ENCODE measurements around the gene CSPG4.
"Not testable (repeated sequence)": the region's sequence is repeated elsewhere in the genome, so short reads cannot be mapped to it uniquely, and the experiment has no call there.

CSPG4 gene

DNA sequence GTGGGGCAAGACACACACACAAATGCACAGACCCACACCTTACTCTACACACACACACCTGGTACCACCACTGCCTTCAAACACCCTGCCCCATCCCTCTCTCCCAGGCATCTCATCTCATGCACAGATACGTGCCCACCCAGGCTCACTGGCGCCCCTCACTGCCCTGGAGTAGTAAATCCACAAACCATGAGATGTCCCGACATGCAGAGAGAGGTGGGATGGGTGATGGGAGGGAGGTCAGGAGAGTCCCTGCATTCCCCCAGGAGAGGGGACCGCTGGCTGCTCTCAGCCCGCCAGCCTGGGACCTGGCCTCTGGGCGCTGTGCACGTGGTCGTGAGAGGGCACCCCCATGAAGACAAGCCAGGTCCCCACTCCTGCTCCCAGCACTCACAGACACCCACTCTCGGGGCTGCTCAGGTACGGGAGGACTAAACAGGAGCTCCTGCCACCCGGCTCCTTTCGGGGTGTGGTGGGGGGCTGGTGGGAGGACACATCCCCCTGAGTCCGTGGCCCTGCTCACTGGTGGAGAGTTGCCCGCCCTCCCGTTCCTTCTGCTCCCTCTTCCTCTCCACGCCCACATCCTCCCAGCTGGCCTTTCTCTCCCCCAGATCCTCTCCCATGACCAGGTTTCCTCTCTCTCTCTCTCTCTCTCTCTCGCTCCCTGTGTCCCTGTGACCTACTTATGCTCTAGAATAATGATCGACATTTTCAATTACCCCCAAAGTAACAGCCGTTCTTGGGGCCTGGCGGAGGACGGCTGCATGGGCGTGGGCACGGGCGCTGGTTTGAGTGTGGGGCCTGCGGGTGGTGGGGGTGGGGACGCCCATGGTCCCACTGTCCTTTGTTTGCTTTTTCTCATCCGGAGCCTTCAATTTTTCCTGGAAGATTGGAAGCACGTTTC is 18.9 kb upstream of the CSPG4 start:
- peak overlapping the region in 1 of 2 donors; percentile 48 for H3K27ac ChIP-seq (ENCODE audit: low read depth in 2 of 2, low read length in 2 of 2)
- no peak overlapping the region for H3K9ac ChIP-seq (ENCODE audit: low read depth in 1 of 2, low read length in 2 of 2)
- H3K27me3 ChIP-seq (ENCODE audit: control insufficient read depth in 2 of 2, insufficient read depth in 2 of 2, low read length in 2 of 2): no peaks in the 10 kb centered on the region
- no peaks in the 10 kb centered on the region for H3K9me3 ChIP-seq (ENCODE audit: control insufficient read depth in 2 of 2, low read length in 2 of 2)
- no peak overlapping the region for H3K4me3 ChIP-seq (ENCODE audit: low read length in 2 of 2)
- no peaks in the 10 kb centered on the region for H3K36me3 ChIP-seq (ENCODE audit: control insufficient read depth in 2 of 2, insufficient read depth in 2 of 2, low read length in 2 of 2)
- H3K4me1 ChIP-seq (ENCODE audit: control insufficient read depth in 2 of 2, insufficient read depth in 2 of 2, low read length in 2 of 2): peaks cover 2% of the 10 kb centered on the region in 2 donors

DNA sequence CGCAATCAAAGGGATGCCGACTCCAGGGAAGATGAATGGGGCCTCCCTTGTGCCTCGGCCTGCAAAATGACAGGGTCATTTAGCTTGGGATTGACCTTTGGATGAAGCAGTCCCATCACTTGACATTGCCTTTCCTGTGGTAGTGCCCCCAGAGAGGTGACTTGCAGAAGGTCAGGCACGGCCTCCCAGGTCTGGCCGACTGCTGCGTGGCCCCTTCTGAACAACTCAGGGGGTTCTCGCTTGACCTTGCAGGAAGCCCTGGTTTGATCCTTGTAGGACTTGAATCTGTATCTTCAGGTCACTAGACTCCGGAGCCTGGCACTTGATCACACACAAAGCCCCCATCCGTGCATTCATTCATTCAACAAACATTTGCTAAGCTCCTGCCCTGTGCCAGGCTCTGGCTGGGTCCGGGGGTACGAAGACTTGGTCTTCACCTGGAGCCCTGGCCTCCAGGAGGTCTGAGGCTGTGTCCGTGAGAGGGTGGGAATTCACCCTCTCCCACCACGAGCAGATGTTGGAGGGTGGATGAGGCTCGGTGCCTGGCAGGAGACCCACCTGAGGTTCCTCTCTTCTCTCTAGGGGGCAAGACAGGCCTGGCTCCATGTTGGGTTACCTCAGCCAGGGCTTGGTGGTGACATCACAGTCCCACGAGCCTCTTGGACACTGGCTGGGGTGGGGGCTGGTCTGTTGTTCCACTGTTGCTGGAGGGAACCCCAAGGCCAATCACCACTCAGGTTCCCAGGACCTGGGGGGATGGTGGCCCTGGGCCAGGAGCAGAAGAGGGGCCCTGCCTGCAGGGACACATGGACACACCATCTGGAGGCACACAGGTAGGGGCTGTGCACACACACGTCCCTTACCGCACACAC is 18.0 kb upstream of the CSPG4 start:
- H3K9ac ChIP-seq (ENCODE audit: low read depth in 1 of 2, low read length in 2 of 2): not testable (repeated sequence)

DNA sequence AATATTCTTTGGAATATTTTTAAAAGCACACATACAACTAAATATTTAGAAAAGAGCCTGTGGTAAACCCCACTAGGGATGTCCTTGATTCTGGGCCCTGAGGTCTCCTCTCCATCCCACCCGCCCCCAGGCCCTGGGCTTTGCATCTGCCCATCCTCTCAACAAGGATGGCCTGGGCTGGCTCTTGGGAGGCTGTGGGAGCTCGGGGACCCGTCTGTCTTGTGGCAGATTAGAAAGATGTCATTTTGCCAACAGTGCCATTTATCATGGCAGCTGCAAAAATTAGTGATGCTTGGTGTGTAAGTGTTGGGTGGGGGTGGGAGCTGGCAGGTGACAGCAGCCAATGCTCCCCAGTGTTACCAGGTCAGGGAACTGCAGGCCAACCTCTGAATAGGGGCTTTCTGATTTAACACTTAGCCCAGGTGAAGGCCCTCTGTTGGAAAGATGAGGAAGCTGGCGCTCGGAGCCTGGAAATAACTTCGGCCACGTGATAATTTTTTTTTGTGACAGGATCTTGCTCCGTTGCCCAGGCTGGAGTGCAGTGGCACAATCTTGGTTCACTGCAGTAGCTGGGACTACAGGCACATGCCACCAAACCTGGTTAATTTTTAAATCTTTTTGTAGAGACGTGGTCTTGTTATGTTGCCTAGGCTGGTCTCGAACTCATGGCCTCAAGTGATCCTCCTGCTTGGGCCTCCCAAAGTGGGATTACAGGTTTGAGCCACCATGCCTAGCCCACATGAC is 16.9 kb upstream of the CSPG4 start:
- H3K9ac ChIP-seq (ENCODE audit: low read depth in 1 of 2, low read length in 2 of 2): no peak overlapping the region
- H3K27me3 ChIP-seq (ENCODE audit: control insufficient read depth in 2 of 2, insufficient read depth in 2 of 2, low read length in 2 of 2): no peaks in the 10 kb centered on the region
- no peak overlapping the region for H3K4me3 ChIP-seq (ENCODE audit: low read length in 2 of 2)
- no peak overlapping the region for H3K27ac ChIP-seq (ENCODE audit: low read depth in 2 of 2, low read length in 2 of 2)
- H3K36me3 ChIP-seq (ENCODE audit: control insufficient read depth in 2 of 2, insufficient read depth in 2 of 2, low read length in 2 of 2): no peaks in the 10 kb centered on the region
- H3K9me3 ChIP-seq (ENCODE audit: control insufficient read depth in 2 of 2, low read length in 2 of 2): no peaks in the 10 kb centered on the region
- H3K4me1 ChIP-seq (ENCODE audit: control insufficient read depth in 2 of 2, insufficient read depth in 2 of 2, low read length in 2 of 2): peaks cover 2% of the 10 kb centered on the region in 2 donors

More for the DNA sequence above, 18.0 kb upstream of the CSPG4 start:
- not testable (repeated sequence) for H3K27ac ChIP-seq (ENCODE audit: low read depth in 2 of 2, low read length in 2 of 2); H3K4me3 ChIP-seq (ENCODE audit: low read length in 2 of 2); H3K4me1 ChIP-seq (ENCODE audit: control insufficient read depth in 2 of 2, insufficient read depth in 2 of 2, low read length in 2 of 2); H3K27me3 ChIP-seq (ENCODE audit: control insufficient read depth in 2 of 2, insufficient read depth in 2 of 2, low read length in 2 of 2); H3K36me3 ChIP-seq (ENCODE audit: control insufficient read depth in 2 of 2, insufficient read depth in 2 of 2, low read length in 2 of 2); H3K9me3 ChIP-seq (ENCODE audit: control insufficient read depth in 2 of 2, low read length in 2 of 2)

DNA sequence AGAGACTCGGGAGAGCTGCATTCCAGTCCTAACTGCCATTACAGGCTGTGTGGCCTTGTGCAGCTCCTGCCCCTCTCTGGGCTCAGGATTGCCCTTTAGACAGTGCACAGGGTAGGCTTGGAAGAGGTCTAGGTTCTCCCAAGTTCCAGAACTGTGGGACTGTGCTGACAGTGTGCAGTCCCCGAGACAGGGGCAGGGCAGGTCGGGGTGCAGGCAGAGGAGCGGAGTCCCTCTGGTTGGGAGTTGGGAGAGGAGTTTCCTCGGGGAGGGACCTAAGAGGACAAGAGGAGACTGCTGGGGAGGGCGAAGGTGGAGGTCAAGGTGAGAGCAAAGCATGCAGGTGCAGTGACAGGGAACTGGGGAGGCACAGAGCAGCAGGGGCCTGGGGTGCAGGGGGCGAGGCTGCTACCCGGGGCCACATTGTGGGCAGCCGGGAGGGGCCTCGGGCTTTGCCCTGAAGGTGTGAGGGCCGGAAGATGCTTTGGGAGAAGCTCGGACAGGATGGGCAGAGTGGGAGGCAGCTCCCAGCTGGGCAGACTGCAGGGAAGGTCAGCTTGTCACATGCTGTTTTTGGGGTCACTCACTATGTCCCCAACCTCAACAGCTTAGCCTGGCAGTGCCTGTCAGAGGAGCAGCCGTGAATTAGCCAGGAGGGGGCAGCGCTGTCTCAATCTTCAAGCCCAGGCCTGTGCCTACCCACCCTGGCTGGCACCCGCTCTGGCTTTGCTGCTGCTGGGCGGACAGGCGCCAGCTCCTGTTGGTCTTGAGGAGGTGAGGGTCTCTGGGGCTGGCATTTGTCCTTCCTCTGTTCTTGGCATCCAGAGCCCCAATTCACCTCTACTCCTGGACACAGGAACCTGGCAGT is 15.4 kb upstream of the CSPG4 start:
- no peaks in the 10 kb centered on the region for H3K36me3 ChIP-seq (ENCODE audit: control insufficient read depth in 2 of 2, insufficient read depth in 2 of 2, low read length in 2 of 2)

DNA sequence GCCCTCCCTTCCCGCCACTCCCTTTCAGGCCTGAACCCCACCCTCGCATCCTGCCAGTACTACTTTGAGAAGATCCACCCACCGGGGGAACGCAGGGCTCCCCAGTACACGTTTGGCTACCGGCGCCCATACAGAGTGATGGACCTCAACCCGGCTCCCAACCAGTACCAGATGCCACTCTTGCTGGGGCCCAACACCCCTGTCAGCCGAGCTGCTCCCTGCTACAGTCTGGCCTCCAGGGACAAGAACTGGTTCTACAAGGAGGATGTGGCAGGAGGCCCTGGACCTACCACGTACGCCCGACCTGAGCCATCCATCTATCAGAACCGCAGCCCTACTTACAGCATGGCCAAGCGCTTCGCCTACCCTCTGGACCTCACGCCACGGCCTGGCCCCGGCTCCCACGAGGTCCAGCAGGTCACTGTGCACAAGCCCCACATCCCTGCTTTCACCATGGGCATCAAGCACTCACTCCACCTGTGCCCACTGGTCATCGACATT is 14.4 kb upstream of the CSPG4 start:
- Histone ChIP-seq H3K9ac (ENCODE audit: low read depth in 1 of 2, low read length in 2 of 2) (no peak overlapping the region), H3K4me3 (ENCODE audit: low read length in 2 of 2) (no peak overlapping the region), H3K27me3 (ENCODE audit: control insufficient read depth in 2 of 2, insufficient read depth in 2 of 2, low read length in 2 of 2) (no peaks in the 10 kb centered on the region)

More for the DNA sequence above, 15.4 kb upstream of the CSPG4 start:
- no peak overlapping the region for H3K27ac ChIP-seq (ENCODE audit: low read depth in 2 of 2, low read length in 2 of 2)
- H3K9me3 ChIP-seq (ENCODE audit: control insufficient read depth in 2 of 2, low read length in 2 of 2): no peaks in the 10 kb centered on the region
- peaks cover 15 to 16% of the 10 kb centered on the region in 2 donors for H3K4me1 ChIP-seq (ENCODE audit: control insufficient read depth in 2 of 2, insufficient read depth in 2 of 2, low read length in 2 of 2)
- H3K9ac ChIP-seq (ENCODE audit: low read depth in 1 of 2, low read length in 2 of 2): no peak overlapping the region
- no peak overlapping the region for H3K4me3 ChIP-seq (ENCODE audit: low read length in 2 of 2)
- H3K27me3 ChIP-seq (ENCODE audit: control insufficient read depth in 2 of 2, insufficient read depth in 2 of 2, low read length in 2 of 2): no peaks in the 10 kb centered on the region

DNA sequence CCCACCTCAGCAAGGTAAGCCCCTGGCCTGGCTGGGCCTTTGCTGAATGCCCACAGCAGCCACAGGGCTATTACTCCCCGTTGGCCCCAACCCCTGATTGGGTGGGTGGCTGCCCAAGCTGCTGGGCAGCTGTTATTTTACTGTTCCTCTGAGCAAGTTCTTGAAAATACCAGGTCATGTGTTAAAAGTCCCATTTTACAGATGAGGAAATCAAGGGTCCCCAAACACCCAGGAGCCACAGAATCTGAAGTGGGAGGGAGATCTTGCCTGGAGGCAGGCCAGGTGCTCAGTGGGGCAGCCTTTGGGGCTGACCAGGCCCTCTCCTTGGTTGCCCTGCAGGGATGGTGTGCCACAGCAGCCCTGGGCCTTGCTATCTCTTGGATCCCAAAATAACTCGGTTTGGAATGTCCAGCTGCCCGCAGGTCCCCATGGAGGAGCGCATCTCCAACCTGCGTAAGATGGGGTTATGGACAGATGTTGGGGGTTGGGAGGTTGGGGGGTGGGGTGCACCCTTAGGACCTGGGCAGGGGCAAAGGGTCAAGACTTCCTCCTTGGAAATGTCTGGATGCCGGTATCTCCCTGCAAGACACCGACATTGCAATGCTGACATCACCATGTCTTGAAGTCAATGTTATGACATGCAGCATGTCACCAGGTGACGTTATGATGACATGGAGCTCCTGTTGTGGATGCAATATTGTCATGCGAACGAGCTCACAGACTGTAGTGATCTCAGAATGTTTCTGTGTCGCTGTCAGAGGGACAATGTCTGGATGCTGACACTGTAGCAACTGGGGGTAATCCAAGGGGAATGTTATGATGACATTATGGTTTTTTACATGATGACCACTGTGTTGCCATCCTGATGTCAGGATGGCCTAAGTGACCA is 13.3 kb upstream of the CSPG4 start:
- Histone ChIP-seq H3K27me3 (ENCODE audit: control insufficient read depth in 2 of 2, insufficient read depth in 2 of 2, low read length in 2 of 2) (no peaks in the 10 kb centered on the region), H3K36me3 (ENCODE audit: control insufficient read depth in 2 of 2, insufficient read depth in 2 of 2, low read length in 2 of 2) (no peaks in the 10 kb centered on the region), H3K27ac (ENCODE audit: low read depth in 2 of 2, low read length in 2 of 2) (no peak overlapping the region), H3K9ac (ENCODE audit: low read depth in 1 of 2, low read length in 2 of 2) (no peak overlapping the region), H3K9me3 (ENCODE audit: control insufficient read depth in 2 of 2, low read length in 2 of 2) (no peaks in the 10 kb centered on the region), H3K4me1 (ENCODE audit: control insufficient read depth in 2 of 2, insufficient read depth in 2 of 2, low read length in 2 of 2) (peaks cover 17 to 23% of the 10 kb centered on the region in 2 donors), H3K4me3 (ENCODE audit: low read length in 2 of 2) (no peak overlapping the region)

More for the DNA sequence above, 14.4 kb upstream of the CSPG4 start:
- Histone ChIP-seq H3K9me3 (ENCODE audit: control insufficient read depth in 2 of 2, low read length in 2 of 2) (no peaks in the 10 kb centered on the region), H3K27ac (ENCODE audit: low read depth in 2 of 2, low read length in 2 of 2) (no peak overlapping the region), H3K4me1 (ENCODE audit: control insufficient read depth in 2 of 2, insufficient read depth in 2 of 2, low read length in 2 of 2) (peaks cover 13 to 21% of the 10 kb centered on the region in 2 donors), H3K36me3 (ENCODE audit: control insufficient read depth in 2 of 2, insufficient read depth in 2 of 2, low read length in 2 of 2) (no peaks in the 10 kb centered on the region)

DNA sequence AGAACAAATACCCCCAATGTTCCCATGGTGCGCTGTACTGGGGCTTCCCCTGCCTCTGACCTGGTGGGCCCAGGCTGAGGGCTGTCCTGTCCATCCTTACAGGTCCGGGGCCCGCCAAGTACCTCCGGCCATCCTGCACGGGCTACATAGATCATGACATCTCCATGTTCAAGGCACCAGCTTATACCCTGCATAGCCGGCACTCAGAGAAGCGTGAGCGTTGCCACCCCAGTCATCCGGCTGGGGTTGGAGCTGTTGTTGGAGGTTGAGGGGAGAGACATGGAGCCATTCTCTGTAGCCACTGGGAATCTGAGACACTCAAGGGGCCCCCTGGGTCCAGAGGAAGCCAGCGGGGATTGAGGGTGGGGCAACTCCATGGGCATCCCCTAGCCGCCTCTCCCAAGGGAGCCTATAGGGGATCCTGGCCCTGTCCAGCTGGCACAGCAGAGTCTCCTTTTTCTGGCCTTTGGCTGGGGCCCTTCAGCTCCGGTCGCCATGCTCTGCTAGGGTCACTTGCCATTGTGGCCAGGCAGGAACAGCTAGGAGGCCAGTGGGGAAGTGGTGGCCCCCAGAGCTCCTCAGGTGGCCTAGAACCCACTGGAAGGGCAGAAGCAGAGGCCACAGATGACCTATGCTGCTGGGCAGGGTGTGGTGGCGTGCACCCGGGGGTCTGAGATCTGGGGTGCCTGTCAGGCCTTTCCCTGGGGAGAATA is 12.5 kb upstream of the CSPG4 start:
- Histone ChIP-seq H3K9me3 (ENCODE audit: control insufficient read depth in 2 of 2, low read length in 2 of 2) (no peaks in the 10 kb centered on the region), H3K4me1 (ENCODE audit: control insufficient read depth in 2 of 2, insufficient read depth in 2 of 2, low read length in 2 of 2) (peaks cover 21 to 25% of the 10 kb centered on the region in 2 donors), H3K4me3 (ENCODE audit: low read length in 2 of 2) (no peak overlapping the region), H3K36me3 (ENCODE audit: control insufficient read depth in 2 of 2, insufficient read depth in 2 of 2, low read length in 2 of 2) (no peaks in the 10 kb centered on the region), H3K9ac (ENCODE audit: low read depth in 1 of 2, low read length in 2 of 2) (no peak overlapping the region), H3K27me3 (ENCODE audit: control insufficient read depth in 2 of 2, insufficient read depth in 2 of 2, low read length in 2 of 2) (no peaks in the 10 kb centered on the region), H3K27ac (ENCODE audit: low read depth in 2 of 2, low read length in 2 of 2) (no peak overlapping the region)

DNA sequence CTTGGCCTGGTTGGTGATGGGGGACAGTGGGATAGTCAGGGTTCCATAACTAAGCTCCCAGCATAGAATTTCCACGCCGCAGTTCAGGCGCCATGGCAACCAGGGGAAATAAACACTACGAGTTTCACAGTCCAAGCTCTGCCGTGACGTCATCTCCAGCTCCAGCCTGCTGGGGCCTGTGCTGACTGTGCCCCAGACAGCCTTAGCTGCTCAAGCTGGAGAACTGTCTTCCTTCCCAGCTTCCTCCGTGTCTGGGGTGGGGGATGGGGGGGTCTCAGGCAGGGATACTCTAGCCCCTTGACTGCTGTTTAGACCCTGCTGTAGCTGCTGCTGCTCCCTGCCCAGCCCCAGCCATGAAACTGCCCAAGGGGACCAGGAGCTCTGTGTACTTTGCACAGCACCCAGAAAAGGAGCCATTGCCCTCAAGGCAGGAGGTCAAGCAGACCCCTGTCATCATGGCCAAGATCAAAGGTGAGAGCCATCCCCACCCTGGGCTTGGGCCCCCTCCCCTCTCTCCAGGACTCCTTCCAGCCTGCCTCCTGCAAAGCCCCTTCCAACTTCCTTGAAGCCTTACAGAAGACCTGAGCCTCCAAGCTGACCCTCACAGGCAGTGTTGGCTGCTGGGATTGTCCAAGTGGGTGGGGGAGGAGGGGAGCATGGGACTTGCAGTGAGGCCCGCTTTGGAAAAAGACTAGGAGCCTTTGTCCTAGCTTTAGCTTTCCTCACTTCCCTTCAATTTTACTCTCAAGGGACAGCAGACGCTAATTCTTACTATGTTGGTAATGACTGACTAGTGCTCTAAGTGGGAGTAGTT is 11.4 kb upstream of the CSPG4 start:
- Histone ChIP-seq H3K4me3 (ENCODE audit: low read length in 2 of 2) (peak overlapping the region; percentile 50 to 51), H3K36me3 (ENCODE audit: control insufficient read depth in 2 of 2, insufficient read depth in 2 of 2, low read length in 2 of 2) (no peaks in the 10 kb centered on the region), H3K9ac (ENCODE audit: low read depth in 1 of 2, low read length in 2 of 2) (peak overlapping the region; percentile 60 to 62), H3K27ac (ENCODE audit: low read depth in 2 of 2, low read length in 2 of 2) (peak overlapping the region; percentile 75 to 84), H3K4me1 (ENCODE audit: control insufficient read depth in 2 of 2, insufficient read depth in 2 of 2, low read length in 2 of 2) (peaks cover 21 to 25% of the 10 kb centered on the region in 2 donors), H3K27me3 (ENCODE audit: control insufficient read depth in 2 of 2, insufficient read depth in 2 of 2, low read length in 2 of 2) (no peaks in the 10 kb centered on the region), H3K9me3 (ENCODE audit: control insufficient read depth in 2 of 2, low read length in 2 of 2) (no peaks in the 10 kb centered on the region)
